SIG-M5 (cell line): Measurements from ENCODE around the gene ARL16.
"Not testable (repeated sequence)": the region's sequence is repeated elsewhere in the genome, so short reads cannot be mapped to it uniquely, and the experiment has no call there.

ENCODE experiments used
- DNase-seq: peaks from one replicate; lab custom pipeline; 2025; lab: John Stamatoyannopoulos, UW

The ARL16 gene

DNA sequence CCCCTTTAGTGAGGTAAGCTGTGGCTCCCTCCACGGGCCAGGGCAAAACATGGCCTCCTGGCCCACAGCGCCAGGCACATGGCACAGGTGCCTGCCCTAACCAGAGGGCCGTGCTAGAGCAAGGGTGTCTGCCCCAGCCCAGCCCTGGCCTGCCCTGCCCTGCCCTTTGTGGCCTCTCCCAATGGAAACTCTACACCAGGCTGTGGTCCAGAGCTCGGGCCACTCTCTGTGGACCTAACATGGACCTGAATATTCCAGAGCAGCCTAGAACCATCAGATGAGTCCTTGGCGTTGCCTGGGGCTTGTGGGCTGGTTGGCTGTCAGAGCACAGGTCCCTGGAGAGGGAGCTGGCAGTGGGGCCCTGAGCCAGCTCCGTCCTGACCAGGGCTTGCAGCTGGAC lies 11.6 kb upstream of the ARL16 start:
- no peak for DNase-seq

DNA sequence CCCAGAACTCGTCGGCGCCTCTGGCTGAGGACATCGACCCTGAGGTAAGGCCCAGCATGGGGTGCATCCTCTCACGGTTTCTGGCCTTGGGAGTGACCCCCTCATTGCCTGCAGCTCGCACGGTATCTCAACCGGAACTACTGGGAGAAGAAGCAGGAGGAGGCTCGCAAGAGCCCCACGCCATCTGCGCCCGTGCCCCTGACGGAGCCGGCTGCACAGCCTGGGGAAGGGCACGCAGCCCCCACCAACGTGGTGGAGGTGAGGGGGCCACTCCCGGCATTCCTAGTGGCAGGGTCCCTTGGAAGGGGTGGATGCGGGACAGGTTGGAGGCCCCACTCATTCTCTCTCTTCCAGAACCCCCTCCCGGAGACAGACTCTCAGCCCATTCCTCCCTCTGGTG lies 11.2 kb upstream of the ARL16 start:
- DNase-seq, result no peak

DNA sequence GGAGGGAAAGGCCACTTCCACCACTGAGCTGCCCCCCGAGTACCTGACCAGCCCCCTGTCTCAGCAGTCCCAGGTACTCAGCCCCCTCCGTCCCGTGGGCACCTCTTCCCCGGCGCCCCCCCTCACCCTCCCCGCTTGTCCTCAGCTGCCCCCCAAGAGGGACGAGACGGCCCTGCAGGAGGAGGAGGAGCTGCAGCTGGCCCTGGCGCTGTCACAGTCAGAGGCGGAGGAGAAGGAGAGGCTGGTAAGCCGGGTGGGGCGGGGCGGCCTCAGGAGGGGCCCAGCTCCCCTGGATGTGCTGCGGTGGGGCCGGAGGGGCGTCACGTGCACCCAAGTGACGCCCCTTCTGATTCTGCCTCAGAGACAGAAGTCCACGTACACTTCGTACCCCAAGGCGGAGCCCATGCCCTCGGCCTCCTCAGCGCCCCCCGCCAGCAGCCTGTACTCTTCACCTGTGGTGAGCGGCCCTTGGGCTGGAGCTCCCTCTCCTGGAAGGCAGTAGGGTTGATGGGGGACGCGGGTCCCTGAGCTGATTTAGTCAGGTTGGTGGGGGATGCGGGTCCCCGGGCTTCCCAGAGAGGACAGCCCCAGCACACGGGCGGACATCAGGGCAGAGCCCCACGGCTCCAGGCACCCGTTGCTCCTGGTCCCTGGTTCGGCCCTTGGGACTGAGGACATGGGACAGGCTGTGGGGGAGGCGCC lies 10.1 kb upstream of the ARL16 start:
- DNase-seq, result no peak

DNA sequence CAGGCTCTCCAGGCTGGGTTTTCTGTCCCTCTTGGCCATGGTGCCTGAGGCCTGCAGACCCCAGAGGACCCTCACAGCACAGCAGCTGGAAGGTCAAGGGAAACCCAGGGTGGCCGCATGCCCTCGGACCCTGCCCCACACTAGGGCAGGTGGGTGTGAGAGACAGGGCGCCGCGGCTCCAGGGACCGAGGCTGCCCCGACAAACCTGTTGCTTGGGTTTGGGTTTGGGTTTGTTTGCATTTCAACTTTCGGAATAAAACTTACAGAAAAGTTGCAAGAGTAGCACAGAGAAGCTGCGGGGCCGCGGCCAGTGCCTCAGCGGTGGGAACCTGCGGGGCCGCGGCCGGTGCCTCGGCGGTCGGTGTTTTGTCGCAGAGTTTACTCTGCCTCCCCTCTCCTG lies 8.0 kb upstream of the ARL16 start:
- DNase-seq, result no peak

DNA sequence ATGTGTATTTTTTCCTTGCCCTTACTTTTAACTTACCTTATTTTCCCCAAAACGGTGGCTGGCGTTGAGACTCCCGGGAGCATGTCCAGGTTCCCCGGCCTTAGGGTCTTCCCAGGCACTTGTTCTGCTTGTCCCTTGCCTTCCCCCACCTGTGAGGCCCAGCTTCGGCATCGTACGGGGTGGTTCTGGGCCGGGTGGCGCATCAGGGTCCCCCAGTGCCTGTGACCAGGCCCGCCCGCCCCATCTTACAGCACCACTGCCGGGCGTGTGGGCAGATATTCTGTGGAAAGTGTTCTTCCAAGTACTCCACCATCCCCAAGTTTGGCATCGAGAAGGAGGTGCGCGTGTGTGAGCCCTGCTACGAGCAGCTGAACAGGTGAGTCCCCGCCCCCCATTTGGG lies 7.6 kb upstream of the ARL16 start:
- DNase-seq, result no peak

DNA sequence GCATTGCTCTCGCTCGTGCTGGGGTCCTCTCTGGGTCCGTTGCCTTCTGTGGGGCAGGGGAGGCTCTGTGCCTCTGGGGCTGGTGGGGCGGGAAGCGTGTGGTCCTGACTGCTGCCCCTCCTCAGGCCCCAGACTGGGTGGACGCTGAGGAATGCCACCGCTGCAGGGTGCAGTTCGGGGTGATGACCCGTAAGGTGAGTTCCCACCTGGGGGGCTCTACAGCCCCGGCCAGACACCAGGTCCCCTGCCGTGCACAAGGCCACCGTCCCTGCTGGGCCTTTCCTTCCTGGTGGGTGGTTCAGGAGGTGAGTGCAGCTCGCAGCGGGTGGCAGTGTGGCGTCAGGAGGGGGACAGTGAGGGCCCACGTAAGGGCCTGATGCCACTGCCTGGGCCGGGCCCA lies 7.0 kb upstream of the ARL16 start:
- no peak for DNase-seq

DNA sequence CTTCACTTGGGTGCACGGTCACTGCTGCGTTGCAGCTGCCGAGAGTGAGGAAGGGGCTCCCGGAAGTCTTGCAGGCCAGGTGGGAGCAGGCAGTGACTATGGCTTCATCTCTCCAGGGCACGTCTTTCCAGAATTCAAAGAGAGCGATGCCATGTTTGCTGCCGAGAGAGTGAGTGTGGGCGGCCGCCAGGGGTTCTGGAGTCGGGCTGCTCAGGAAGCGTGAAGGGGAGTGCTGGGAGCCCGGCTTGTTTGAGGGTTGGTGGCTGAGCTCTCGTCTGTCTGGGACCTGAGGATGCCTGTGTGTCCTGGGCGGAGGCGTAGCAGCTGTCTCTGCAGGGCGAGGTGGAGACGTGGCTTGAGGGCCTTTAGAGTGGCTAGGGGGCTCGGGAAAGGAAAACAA lies 6.5 kb upstream of the ARL16 start:
- no peak for DNase-seq

DNA sequence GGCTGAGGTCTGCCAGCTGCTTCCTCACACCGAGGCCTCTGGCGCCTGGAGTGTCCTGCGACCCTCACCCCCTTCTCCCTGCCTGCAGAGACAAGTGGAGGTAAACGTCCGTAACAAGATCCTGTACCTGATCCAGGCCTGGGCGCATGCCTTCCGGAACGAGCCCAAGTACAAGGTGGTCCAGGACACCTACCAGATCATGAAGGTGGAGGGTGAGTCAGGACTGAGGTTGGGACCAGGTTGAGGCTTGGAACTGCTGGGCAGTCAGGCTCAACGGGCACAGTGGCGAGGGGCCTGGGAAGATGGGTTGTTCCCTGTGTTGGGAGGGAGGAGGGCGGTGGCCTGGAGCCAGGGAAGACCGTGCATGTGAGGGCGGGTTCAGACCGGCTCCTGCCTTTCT lies 5.0 kb upstream of the ARL16 start:
- DNase-seq, result no peak

DNA sequence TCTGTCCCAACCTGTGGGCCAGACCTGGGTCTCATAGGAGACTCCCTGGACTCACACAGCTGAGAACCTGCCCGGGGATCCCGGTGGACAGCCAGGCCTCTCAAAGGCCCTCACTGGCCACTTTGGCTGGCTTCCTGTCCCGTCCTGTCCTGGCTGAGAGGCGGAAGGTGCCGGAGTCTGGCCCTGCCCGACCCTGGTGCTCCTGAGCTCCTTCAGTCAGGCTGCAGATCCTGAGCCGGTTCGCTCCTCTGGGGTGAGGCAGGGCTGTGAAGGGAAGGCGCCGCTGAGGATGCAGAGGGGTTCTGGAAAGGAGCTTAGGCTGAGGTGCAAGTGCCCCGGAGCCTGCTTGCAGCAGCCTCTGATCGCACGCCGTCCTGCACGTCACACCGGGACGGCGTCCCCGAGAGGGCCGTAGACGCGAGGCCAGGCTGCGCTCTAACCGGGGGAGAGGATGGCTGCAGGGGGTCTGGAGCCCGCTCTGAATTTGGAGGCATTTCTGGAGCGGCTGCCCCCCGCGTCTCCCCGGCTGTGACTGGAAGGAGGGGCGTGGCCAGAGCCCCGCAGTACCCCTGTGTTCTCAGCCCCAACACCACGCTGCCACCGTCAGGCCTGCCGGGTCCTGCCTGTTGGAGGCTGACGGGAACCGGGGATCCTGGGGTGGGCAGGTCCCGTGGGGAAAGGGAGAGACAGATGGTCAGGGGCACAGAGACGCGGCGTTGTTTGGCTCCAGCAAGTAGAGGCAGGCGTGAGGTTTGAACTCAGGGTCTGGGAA lies 4.4 kb upstream of the ARL16 start:
- no peak for DNase-seq

DNA sequence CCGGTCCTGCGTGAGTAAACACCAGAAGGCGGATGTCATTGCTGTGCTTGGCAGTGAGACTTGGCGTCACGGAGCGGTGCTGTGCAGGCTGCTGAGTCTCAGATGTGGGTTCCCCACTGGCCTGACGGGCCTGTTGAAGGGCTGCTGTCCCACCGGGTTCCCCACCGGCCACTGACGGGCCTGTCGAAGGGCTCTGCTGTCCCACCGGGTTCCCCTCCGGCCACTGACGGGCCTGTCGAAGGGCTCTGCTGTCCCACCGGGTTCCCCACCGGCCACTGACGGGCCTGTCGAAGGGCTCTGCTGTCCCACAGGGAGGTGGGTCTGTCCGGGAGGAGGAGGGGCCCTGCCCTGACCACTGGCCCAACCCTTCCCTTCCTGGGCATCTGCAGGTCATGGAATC lies 3.0 kb upstream of the ARL16 start:
- DNase-seq, result no peak

DNA sequence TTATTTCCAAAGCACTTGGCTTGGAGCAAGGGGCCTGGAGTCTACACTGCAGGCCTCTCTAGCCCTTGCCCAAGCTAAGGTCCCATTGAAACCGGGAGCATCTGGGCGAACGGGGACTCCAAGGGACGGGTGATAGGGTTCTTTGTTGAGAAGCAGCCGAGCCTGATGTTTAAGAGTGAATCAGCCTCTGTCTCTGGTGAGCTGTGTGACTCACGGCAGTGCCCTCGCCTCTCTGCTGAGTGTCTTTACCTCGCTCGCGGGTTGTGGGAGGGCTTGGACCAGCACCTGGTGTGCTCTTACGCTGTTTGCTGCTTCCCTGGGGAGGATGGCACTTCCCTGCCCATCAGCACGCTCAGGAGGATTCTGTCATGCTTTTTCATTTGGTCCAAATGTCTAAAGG lies 1.5 kb upstream of the ARL16 start:
- no peak for DNase-seq

DNA sequence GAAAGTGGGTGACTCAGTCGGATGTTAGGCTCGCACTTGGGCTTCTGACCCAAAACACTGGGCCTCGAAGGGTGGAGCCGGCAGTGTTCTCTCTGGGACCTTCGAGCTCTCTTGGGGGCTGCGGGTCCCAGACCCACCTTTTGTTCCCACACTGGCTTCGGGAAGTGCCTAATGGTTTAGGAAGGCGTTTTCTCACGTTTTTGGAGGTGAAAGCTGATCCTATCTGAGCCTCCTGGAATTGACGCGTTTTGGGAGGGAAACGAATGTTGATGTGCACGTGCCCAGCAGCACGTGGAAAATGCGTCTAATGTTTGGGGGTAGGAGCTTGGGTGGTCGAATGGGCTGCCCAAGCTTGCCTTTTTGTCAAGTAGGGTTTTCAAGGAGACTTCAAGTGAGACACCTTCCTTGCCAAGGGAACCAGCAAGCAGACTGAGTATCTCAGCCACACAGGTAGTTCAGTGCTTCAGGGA lies 880 bp upstream of the ARL16 start:
- no peak for DNase-seq

DNA sequence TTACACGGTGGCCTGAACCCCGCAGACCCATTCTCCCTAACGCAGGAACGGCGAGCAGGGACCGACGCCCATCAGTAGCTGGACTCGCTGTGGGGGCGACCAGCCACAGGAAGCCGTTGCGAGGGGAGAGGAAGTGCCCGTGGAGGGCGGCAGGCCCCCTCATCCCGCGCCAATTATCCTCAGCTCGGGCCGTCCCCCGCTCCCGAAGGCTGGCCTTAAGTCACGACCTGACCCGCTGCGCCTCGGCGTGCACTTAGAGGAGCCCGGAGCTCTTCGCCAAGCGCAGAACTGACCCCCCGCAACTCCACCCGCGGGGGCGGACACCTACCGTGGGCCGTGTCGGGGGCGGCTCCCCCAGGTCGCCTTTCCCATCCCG lies 401 bp downstream of the ARL16 start:
- DNase-seq, result no peak

DNA sequence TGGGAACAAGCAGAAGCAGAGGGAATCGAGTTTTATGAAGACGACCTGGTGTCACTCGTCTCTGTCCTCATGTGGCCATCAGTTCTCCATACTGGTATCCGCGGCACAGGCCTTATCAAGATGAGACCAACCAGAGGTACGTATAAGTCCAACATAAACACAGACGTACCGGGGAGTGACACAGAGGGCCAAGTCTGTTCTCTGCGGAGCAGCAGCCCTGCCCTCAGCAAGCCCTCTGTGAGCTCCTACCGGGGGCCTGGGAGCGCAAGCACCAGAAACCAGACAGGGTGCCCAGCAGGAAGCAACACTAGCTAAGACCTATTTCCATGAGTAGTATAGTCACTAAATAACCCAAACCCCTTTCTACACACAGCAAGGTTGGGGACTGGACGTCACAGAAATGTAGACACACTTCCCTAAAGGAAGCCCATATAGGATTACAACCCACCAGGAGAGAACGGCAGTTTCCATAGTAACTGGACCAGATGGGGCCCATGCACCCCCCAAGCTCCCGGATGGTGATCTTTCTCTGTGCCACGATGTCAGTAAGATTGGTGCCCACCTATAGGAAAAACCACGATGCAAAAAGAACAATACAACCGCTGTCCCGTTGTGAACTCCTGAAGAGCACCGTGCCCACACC lies 911 bp downstream of the ARL16 start:
- DNase-seq, result no peak

DNA sequence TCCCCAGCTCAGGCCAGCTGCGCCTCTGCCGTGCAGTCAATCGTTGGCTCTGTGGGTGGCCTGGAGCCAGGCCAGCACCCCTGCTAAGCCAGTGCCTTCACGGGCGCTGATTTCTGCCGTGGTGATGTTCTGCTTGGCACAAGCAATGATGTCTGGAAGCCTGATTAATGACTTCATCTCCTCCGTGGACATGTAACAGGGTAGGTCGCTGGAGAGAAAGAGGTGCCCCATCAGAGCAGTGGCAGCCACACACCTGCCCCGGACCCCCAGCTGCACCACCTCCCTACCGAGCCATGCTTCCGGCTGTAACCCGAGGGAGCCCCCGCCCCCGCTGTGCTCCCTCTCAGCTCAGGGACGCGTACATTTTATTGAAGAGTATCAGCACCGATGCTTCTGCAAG lies 1.9 kb downstream of the ARL16 start:
- no peak for DNase-seq

DNA sequence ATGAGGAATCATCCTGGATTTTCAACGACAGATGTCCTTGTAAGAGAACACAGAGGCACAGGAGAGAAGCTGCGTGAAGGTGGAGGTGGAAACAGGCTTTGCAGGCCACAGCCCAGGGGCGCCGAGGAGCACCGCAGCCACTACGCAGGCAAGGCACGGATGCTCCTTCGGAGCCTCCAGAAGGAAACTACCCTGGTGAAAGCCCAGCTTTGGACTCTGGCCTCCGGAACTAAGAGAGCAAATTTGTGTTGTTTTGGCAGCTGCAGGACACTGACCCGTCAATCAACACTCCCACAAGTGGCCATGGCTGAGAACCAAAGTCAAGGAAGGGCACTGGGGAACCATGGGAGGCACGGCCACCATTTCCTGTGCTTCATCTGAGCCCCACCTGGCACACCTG lies 3.4 kb downstream of the ARL16 start:
- DNase-seq, result no peak

DNA sequence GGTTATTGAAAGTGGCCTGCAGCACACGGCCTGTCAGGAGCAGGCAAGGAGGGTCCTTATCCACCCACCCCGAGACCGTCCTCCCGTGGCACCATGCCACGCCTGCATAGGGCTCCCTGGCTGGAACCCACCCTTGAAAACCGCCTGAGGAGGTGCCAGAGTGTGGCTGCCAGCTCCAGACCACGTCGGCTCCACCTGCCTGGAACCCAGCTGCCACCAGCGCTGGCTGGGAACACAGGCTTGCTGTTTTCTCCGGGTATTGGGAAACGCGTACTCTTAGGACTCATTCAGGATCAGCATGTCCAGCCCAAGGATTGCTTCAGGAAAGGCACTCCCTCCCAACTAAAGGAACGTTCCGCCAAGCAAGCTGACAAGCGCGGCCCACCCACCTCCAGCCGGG lies 6.7 kb downstream of the ARL16 start:
- no peak for DNase-seq

DNA sequence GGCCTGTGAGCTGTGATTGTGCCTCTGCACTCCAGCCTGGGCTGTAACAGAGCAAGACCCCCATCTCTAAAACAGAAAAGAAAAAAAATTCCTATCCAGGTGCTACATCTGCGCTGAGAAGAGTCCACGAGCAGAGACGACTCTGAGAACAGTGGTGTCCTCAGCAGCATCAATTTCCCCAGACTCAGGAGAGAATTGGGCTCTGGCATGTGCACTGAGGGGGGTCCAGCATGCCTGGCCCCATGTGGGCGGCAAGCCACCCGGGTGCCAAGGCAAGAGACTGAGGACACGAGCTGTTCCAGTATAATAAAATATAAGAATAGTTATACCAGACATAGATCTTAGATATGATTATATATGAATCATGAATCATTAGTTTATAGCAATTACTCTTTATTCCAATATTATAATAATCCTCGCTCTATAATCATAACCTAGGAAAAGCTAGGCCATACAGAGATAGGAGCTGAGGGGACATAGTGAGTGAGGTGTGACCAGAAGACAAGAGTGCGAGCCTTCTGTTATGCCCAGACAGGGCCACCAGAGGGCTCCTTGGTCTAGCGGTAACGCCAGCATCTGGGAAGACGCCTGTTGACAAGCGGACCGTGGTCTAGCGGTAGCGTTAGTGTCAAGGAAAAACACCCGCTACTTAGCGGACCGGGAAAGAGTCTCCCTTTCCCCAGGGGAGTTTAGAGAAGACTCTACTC lies 7.9 kb downstream of the ARL16 start:
- not testable (repeated sequence) for DNase-seq

DNA sequence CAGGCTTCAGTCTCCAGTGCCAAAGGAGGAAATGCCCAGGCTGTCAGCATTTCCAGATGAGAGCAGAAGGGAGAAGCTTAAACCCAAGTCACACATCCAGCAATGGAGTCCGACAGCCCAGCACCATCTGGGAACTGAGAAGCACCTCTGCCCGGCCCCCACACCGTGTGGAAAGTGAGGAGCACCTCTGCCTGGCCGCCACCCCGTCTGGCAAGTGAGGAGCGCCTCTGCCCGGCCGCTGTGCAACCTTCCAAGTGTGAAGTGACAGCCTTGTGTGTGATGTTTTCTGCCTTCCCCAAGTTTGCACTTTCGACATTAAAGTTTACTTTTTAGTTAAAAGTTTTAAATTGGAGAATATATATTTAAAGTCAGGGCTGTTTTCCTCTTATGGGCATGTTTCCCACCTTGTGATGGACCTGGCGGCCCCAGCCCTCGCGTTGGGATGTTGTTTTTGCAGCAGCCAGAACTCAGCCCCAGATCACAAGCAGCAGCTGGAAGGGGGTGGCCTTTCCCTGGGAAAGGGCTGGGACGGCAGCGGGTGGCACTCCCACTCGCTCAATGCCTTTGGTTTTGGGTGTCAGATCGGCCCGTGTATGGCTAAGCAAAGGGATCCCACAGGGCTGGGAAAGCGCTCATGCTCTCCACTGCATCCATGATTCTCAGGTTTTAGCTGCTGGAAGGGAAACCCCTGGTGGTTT lies 9.9 kb downstream of the ARL16 start:
- DNase-seq, result no peak

DNA sequence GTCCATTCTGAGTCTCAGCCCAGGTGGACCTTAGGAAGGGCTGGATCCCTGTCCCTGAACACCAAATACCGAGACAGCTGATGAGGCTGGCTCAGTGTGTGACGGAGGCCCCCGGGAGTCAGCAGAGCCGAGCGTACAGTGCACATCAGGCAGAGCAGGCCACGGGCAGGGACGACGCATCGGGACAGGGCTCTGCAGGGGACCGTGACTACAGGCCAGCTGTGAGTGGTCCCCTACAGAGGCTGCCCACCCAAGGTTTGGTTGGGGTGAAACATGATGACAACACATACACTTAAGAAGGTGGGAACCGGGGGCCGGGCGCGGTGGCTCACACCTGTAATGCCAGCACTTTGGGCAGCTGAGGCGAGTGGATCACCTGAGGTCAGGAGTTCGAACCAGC lies 10.6 kb downstream of the ARL16 start:
- no peak for DNase-seq

DNA sequence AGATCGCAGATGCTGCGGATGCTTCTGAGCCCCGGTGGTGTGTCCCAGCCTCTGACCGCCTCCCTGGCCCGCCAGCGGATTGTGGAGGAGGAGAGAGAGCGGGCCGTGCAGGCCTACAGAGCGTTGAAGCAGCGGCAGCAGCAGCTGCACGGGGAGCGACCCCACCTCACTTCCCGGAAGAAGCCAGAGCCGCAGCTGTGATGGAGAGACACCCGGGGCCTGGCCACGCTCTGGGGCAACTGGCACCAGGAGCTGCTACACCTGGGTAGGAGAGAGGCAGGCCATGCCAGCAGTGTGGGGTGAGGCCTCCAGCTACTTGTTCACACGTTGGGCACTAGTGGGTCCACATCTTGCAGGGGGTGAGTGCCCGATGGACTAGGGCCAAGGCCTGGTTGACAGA lies 11.1 kb downstream of the ARL16 start:
- DNase-seq, result no peak

DNA sequence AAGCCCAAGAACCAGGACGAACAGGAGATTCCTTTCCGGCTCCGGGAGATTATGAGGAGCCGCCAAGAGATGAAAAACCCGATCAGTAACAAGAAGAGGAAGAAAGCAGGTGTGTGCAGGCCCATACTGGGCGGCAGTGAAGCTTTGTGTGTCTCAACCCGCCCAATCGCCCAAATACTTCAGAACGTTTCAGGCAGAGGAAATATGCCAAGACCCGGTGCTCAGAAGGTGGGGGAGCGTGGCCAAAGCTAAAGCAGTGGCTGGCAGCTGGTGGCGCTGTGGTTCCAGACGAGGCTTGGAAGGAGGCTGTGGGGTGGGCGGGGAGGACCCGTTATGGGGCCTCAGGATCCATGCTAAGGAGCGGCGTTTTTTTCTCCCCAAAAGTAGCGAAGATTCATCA lies 15.8 kb downstream of the ARL16 start:
- peak; percentile 31 for DNase-seq
